Retinal pigment epithelial cell (primary cell): ENCODE measurements around the gene MACROD1.

Experiments
- DNase-seq: peaks from one replicate; pipeline ENCODE4 v3.0.0-alpha.2; 2010; ENCODE audit warnings: low read depth
- H3K4me3 ChIP-seq: 2 replicates; pipeline ENCODE4 v1.5.1; 2011; ENCODE audit warnings: mild to moderate bottlenecking, low read length, control low read depth, moderate library complexity
- TF ChIP-seq, protein P1 (sequence below): conservative IDR thresholded peaks from 2 replicates; pipeline ENCODE4 v1.5.1; 2011; ENCODE audit warnings: low read depth, low read length, control low read depth, inconsistent platforms

MACROD1 gene

DNA sequence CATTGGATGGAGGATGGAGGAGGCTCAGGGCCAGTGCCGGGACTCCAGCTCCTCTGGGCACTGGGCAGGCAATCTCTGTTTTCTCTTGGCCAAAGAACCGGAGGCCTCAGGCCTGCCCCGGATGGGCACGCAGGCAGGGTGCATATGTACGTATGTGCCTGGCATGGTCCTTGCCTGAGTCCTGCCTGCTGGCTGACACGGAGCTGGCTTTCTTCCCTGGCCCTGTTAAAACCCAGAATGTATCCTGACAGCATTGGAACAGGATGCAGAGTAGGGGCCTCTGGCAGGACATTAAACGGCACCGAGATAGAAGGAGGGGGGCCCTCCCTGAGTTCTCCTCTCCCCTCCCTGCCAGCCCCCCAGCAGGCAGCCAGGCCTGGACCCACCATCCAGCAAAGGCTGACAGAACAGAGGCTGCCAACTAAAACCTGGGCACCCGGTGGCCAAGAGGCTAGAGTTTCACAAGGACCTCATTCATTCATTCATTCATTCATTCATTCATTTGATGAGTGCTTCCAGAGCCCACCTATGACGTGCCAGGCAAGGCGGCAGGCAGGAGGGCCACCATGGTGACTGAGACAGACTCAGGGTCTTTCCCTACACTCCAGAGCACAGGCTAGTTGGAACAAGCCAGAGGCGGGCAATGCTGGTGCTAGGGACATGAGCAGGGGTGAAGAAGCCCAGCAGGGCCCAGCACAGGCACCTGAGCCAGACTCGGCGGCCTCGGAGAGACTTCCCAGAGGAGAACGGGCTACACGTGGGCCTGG is 101.4 kb downstream of the MACROD1 start:
- no peak overlapping the region for H3K4me3 ChIP-seq
- DNase-seq: no peak
- TF ChIP-seq, protein P1, sequence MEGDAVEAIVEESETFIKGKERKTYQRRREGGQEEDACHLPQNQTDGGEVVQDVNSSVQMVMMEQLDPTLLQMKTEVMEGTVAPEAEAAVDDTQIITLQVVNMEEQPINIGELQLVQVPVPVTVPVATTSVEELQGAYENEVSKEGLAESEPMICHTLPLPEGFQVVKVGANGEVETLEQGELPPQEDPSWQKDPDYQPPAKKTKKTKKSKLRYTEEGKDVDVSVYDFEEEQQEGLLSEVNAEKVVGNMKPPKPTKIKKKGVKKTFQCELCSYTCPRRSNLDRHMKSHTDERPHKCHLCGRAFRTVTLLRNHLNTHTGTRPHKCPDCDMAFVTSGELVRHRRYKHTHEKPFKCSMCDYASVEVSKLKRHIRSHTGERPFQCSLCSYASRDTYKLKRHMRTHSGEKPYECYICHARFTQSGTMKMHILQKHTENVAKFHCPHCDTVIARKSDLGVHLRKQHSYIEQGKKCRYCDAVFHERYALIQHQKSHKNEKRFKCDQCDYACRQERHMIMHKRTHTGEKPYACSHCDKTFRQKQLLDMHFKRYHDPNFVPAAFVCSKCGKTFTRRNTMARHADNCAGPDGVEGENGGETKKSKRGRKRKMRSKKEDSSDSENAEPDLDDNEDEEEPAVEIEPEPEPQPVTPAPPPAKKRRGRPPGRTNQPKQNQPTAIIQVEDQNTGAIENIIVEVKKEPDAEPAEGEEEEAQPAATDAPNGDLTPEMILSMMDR: no peak

DNA sequence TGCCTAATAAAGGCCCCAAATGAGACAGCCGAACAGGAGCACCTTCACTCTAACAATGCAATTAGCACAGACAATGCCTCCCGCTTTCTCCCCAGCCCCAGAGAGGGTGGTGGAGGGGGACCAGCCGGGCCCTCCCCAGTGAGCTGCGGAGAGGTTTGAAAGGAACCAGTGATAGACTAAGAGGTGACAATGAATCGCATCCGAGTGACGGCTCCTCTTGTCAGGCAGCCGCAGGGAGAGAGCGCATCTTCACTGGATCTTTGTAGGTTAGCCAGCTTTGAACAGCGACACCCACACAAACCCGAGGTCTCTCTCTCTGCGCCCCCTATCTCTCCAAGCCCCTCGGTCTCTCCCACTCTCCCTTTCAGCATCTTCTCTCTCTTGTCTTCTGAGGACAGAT is 102.1 kb downstream of the MACROD1 start:
- TF ChIP-seq, protein P1: no peak
- no peak overlapping the region for H3K4me3 ChIP-seq
- DNase-seq: no peak

DNA sequence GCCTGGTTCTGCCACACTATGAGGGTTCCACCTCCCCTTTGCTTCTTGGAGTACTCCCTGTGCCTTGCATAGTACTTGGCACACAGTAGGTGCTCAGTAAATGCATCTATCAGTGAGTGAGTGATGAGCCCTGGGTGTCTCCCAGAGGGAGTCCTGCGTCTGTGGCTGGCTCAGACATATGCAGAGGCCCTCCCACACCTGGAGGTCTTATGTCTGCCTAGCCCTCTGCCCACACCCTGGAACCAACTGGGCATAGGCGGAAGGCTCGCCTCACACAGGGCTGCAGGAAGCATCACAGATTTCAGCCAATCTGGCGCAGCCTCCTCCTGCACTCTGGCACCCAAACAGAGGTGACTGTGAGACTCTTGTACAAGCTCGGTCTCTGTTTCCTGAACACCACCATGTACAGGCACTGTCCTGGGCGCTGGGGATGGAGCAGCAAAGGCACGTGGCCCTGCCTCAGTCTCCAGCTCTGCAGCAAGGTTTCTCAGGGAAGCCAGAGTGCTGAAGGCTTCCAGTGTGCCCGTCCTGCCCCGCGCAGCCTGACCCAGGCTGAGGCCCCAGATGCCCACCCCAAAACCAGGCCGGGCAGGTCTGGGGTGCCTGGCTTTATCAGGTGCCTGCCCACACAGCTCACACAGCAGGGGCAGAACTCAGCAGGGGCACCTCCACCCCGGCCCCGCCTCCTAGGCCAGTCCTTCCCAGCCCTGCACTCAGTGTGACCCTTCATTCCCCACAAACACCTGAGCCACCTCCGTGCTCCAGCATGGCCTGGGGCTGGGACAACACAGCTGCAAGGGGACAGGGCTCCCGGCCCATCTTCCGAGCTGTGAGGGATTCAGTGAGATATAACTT is 103.5 kb downstream of the MACROD1 start:
- TF ChIP-seq, protein P1: no peak
- no peak for DNase-seq
- H3K4me3 ChIP-seq: no peak overlapping the region

DNA sequence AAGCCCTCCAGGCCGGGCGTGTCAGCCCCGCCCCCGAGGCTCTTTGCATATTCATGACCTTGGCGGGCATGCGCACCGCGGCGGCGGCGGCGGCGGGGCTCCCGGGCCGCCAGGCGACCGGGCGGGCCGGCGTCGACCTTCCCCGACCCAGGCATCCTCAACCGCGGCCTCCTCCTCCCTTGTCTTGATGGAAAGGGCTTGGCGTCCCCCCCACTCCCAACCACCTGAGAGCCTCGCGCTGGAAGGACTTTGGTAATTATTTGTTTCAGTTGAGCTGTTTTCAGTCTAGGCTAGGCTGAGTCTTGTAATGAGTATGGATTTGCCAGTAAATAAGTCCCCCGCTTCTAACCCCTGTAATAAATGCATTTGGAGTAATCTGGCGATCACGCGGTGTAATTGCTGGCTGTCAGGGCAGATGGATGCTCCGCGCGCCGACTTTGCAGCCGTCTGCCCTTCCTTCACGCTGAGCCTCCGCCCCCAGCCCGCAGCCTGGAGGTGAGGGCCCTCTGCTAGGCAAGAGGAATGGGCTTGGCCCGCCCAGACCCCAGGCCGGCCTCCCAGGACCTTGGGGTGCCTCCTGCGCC is 105.0 kb downstream of the MACROD1 start:
- peak overlapping the region; percentile 57 for H3K4me3 ChIP-seq
- TF ChIP-seq, protein P1: no peak
- DNase-seq: no peak

DNA sequence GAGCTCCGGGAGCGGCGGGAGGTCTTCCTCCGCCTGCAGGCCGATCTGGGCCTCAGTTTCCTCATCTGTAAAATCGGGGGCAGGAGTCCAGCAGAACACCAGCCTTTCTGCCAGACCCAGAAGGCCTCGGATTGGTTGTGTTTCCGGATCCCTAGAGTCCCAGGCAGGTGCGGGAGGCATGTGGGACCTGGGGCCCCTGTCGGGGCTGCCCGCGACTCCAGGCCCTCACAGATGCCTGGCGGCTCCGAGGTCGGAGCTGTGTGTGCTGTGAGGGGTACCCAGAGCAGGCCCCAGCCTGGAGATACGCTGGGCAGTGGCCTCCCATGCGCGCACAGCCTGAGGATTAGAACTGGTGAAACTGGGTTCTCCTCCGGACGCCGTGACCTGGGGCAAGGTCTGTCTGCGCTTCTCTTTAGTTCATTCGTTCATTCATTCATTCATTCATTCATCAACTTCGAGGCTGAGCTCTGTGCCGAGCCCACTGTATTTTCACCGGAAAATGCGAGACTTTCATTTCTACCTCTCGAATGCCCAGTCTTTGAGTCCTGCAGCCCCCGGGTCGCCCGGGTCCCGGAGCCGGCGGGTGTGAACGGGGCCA is 105.6 kb downstream of the MACROD1 start:
- TF ChIP-seq, protein P1: no peak
- peak overlapping the region; percentile 41 for H3K4me3 ChIP-seq
- no peak for DNase-seq

DNA sequence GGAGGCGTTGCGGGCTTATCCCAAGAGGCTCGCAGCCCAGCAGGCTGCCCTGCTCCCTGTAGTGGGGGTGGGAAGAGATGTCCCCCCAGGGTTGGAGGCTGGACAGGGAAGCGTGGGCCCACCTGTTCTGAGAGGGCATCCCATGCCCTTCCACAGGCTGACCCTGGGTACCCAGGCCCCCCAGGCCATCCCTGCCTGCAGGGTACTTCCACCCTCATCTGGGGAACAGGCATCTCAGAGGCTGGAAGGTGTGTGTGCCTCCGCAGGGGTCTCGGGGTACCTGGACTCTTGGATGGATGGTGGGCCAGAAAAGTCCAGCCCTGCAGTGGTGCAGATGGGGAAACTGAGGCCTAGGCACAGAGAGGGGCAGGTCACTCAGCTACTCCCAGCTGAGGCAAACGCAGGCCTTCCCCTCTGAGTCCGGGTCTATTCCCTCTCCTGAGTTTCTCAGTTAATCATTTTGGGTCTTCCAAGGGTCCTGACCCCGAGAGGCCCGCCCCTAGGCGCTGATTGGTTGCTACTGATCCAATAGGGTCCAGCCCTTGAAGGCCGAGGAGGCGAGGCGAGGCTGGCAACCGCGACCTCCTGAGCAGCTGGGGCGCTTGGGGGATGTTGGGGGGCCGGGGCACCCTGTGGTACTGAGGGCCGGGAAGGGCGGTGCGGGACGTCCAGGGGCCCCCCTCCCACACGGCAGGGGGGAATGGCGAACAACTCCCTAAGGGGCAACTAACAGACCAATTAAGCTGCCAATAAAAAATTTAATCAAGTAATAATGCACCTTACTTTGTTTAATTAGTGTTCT is 106.4 kb downstream of the MACROD1 start:
- DNase-seq: no peak
- TF ChIP-seq, protein P1: no peak
- no peak overlapping the region for H3K4me3 ChIP-seq
